ENCODE measurements around the gene TBL1XR1.

Gene TBL1XR1

GRCh38 chr3:177197041-177197726, at the start of gene TBL1XR1:
Gene TBL1XR1 (minus strand): TSS chr3:177197482. CDS start chr3:177064977, 132,505 bp downstream.
- peak; percentile 96 for DNase-seq

- no peak for DNase-seq
Measured at GRCh38 chr3:177245250-177245649, 48.0 kb upstream of the TBL1XR1 start.

GRCh38 chr3:177244606-177245005, 47.3 kb upstream of the TBL1XR1 start:
- no peak for DNase-seq

GRCh38 chr3:177238686-177239216, 41.5 kb upstream of the TBL1XR1 start:
- DNase-seq = no peak

- DNase-seq = no peak
Measured at GRCh38 chr3:177237206-177237605, 39.9 kb upstream of the TBL1XR1 start.

GRCh38 chr3:177236704-177237103, 39.4 kb upstream of the TBL1XR1 start:
- DNase-seq = no peak

- no peak for DNase-seq
Measured at GRCh38 chr3:177234121-177234520, 36.8 kb upstream of the TBL1XR1 start.

- DNase-seq = no peak
Measured at GRCh38 chr3:177231242-177231641, 34.0 kb upstream of the TBL1XR1 start.

- no peak for DNase-seq
Measured at GRCh38 chr3:177230641-177231040, 33.4 kb upstream of the TBL1XR1 start.

GRCh38 chr3:177229791-177230190, 32.5 kb upstream of the TBL1XR1 start:
- no peak for DNase-seq

GRCh38 chr3:177228601-177229190, 31.4 kb upstream of the TBL1XR1 start:
- DNase-seq = no peak

GRCh38 chr3:177224414-177224813, 27.1 kb upstream of the TBL1XR1 start:
- no peak for DNase-seq

GRCh38 chr3:177221744-177222143, 24.5 kb upstream of the TBL1XR1 start:
- no peak for DNase-seq

GRCh38 chr3:177220136-177220974, 23.1 kb upstream of the TBL1XR1 start:
- no peak for DNase-seq

- no peak for DNase-seq
Measured at GRCh38 chr3:177213801-177214535, 16.7 kb upstream of the TBL1XR1 start.

GRCh38 chr3:177212756-177213155, 15.5 kb upstream of the TBL1XR1 start:
- DNase-seq = no peak

GRCh38 chr3:177212278-177212610, 15.0 kb upstream of the TBL1XR1 start:
- no peak for DNase-seq

GRCh38 chr3:177211503-177212277, 14.4 kb upstream of the TBL1XR1 start:
- no peak for DNase-seq

GRCh38 chr3:177210744-177211502, 13.6 kb upstream of the TBL1XR1 start:
- no peak for DNase-seq

GRCh38 chr3:177209509-177209908, 12.2 kb upstream of the TBL1XR1 start:
- no peak for DNase-seq

GRCh38 chr3:177208781-177209180, 11.5 kb upstream of the TBL1XR1 start:
- no peak for DNase-seq

Data from NCI-H1417 treated with DMSO at 0.1 percent for 48 hours (cell line).